K562 (cell line): Measurements from ENCODE around the gene ZNF451. TPM values are rescaled to one million over a fixed set of nuclear protein-coding genes. Genes with fewer than 3 reads are reported as not detected.

Experiments used
- ADNP ChIP-seq: fragments of 200-800 bp; sonication (Bioruptor generic); IDR thresholded peaks from 2 replicates; pipeline ENCODE4 v1.6.1; 2016; ENCODE audit warnings: missing genetic modification characterization, missing compliant biosample characterization
- ARID2 ChIP-seq: fragments of 450-650 bp; IDR thresholded peaks from 2 replicates; pipeline ENCODE4 v1.6.1; 2017; ENCODE audit warnings: antibody characterized with exemption, mild to moderate bottlenecking
- EP400 ChIP-seq: fragments of 450-650 bp; IDR thresholded peaks from 2 replicates; pipeline ENCODE4 v1.6.1; 2017; ENCODE audit warnings: antibody characterized with exemption, mild to moderate bottlenecking, moderate library complexity
- FOS ChIP-seq: IDR thresholded peaks from 3 replicates; pipeline ENCODE4 v1.6.1; 2011; ENCODE audit not compliant: insufficient read length; ENCODE audit errors: extremely low read depth
- KLF1 ChIP-seq: fragments of 450-650 bp; IDR thresholded peaks from 2 replicates; pipeline ENCODE4 v1.6.1; 2016; ENCODE audit warnings: missing genetic modification characterization, missing compliant biosample characterization
- MAZ ChIP-seq, 2 experiments: fragments of 450-650 bp in 1 of 2; sonication (generic) in 1 of 2; formaldehyde crosslinking; IDR thresholded peaks in 1 of 2; conservative IDR thresholded peaks in 1 of 2; 2 replicates each; pipeline versions ENCODE4 v1.4.0 to v1.5.0; 2020; ENCODE audit warnings: mild to moderate bottlenecking in 1 of 2, missing genetic modification reagents in 1 of 2
- MYBL2 ChIP-seq, 2 experiments: fragments of 450-650 bp in 1 of 2; sonication (generic) in 1 of 2; formaldehyde crosslinking in 1 of 2; IDR thresholded peaks; 2 replicates each; pipeline versions ENCODE4 v1.6.1 to v1.8.1; 2017 to 2022; ENCODE audit warnings: borderline replicate concordance in 1 of 2, inconsistent platforms in 1 of 2, low read depth in 1 of 2, mild to moderate bottlenecking in 1 of 2, missing genetic modification reagents in 1 of 2, moderate library complexity in 1 of 2
- PHF21A ChIP-seq: fragments of 450-650 bp; IDR thresholded peaks from 2 replicates; pipeline ENCODE4 v1.6.1; 2017; ENCODE audit warnings: low read depth, borderline replicate concordance
- RBBP5 ChIP-seq: fragments of 200-600 bp; sonication (generic); IDR thresholded peaks from 2 replicates; pipeline ENCODE4 v1.6.1; 2012; ENCODE audit warnings: borderline replicate concordance, mild to moderate bottlenecking, low read length, control low read depth, inconsistent platforms; ENCODE audit not compliant: insufficient read depth, poor library complexity, severe bottlenecking
- SUPT5H ChIP-seq: fragments of 450-650 bp; IDR thresholded peaks from 2 replicates; pipeline ENCODE4 v1.6.1; 2016
- TCF7 ChIP-seq: sonication (generic); IDR thresholded peaks from 2 replicates; pipeline ENCODE4 v1.6.1; 2016; ENCODE audit warnings: antibody characterized with exemption, borderline replicate concordance
- ZBTB8A ChIP-seq: fragments of 450-650 bp; IDR thresholded peaks from 2 replicates; pipeline ENCODE4 v1.6.1; 2018; ENCODE audit warnings: mild to moderate bottlenecking, moderate library complexity; ENCODE audit not compliant: partially characterized antibody
- polyA plus RNA-seq, 8 experiments: library from polyadenylated mRNA; depleted of rRNA in 4 of 8; stranded (reverse) in 5 of 8; unstranded in 3 of 8; fragments of >200 nt; fragmentation: Nextera tagmentation in 2 of 8; fragmentation: Illumina TruSeq in 1 of 8; extraction: Ambion mirVana in 2 of 8; extraction: Trizol in 1 of 8; gene quantifications; 2 replicates each; pipeline versions ENCODE4 v1.2.1 to v1.2.3, GENCODE V29; 2011 to 2014; ENCODE audit warnings: inconsistent platforms in 1 of 8, missing spikeins in 1 of 8
- total RNA-seq, 7 experiments: library from RNA; depleted of rRNA in 6 of 7; stranded (reverse); fragments of >200 nt in 6 of 7; fragmentation: Illumina TruSeq in 2 of 7; extraction: Trizol in 2 of 7; gene quantifications; 2 replicates each; pipeline versions ENCODE4 v1.2.1 to v1.2.3, GENCODE V29; 2011 to 2021; ENCODE audit warnings: low replicate concordance in 1 of 7
- TF ChIP-seq, protein P1 (sequence below): sonication (generic); formaldehyde crosslinking; IDR thresholded peaks from 2 replicates; pipeline ENCODE4 v1.8.0; 2023; ENCODE audit warnings: mild to moderate bottlenecking, missing genetic modification reagents
- TF ChIP-seq, protein P2 (sequence below): conservative IDR thresholded peaks from 2 replicates; pipeline ENCODE4 v1.6.1; 2011; ENCODE audit warnings: low read depth, mild to moderate bottlenecking, low read length; ENCODE audit not compliant: control insufficient read depth
- TF ChIP-seq, protein P3 (sequence below): fragments of 450-650 bp; IDR thresholded peaks from 2 replicates; pipeline ENCODE4 v1.6.1; 2017; ENCODE audit warnings: mild to moderate bottlenecking, moderate library complexity
- TF ChIP-seq, protein P4 (sequence below): sonication (generic); formaldehyde crosslinking; IDR thresholded peaks from 2 replicates; pipeline ENCODE4 v1.4.0; 2020; ENCODE audit warnings: mild to moderate bottlenecking, missing genetic modification reagents
- TF ChIP-seq, protein P5 (sequence below), 2 experiments: fragments of 450-650 bp; conservative IDR thresholded peaks; 2 replicates each; pipeline ENCODE4 v1.6.1; 2017; ENCODE audit warnings: mild to moderate bottlenecking in 2 of 2, moderate library complexity in 2 of 2

Gene ZNF451
- total and polyA plus RNA-seq, 9 of the 15 experiments (the other 6 are each of a cell fraction or from before 2014, with no cell fraction given): 16.1 to 74.3 (median 38.3) TPM

DNA sequence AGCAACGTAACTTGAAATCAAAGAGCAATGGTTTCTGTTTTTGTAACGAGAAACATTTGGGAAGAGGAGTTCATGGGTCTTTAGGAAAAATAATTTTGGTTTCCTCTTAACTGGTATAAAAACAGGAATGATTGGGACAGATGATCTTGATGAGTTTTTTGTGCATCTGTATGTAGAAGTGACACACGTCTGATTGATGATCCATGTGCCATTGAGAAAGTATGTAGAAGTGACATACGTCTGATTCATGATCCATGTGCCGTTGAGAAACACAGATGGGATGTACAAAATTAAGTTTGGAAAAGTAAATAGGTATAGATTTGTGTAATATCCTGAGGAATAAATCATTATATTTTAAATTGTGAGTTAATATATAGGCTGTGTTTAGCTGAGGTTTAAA lies 41.4 kb upstream of the ZNF451 start (continued):
- TF ChIP-seq, protein P1, sequence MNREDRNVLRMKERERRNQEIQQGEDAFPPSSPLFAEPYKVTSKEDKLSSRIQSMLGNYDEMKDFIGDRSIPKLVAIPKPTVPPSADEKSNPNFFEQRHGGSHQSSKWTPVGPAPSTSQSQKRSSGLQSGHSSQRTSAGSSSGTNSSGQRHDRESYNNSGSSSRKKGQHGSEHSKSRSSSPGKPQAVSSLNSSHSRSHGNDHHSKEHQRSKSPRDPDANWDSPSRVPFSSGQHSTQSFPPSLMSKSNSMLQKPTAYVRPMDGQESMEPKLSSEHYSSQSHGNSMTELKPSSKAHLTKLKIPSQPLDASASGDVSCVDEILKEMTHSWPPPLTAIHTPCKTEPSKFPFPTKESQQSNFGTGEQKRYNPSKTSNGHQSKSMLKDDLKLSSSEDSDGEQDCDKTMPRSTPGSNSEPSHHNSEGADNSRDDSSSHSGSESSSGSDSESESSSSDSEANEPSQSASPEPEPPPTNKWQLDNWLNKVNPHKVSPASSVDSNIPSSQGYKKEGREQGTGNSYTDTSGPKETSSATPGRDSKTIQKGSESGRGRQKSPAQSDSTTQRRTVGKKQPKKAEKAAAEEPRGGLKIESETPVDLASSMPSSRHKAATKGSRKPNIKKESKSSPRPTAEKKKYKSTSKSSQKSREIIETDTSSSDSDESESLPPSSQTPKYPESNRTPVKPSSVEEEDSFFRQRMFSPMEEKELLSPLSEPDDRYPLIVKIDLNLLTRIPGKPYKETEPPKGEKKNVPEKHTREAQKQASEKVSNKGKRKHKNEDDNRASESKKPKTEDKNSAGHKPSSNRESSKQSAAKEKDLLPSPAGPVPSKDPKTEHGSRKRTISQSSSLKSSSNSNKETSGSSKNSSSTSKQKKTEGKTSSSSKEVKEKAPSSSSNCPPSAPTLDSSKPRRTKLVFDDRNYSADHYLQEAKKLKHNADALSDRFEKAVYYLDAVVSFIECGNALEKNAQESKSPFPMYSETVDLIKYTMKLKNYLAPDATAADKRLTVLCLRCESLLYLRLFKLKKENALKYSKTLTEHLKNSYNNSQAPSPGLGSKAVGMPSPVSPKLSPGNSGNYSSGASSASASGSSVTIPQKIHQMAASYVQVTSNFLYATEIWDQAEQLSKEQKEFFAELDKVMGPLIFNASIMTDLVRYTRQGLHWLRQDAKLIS (CRISPR knock-in tag): no peak
- TF ChIP-seq MYBL2 (IDR thresholded peaks at IDR 0.05; ENCODE audit: low read depth) (no peak), MYBL2 (CRISPR knock-in tag; IDR thresholded peaks at IDR 0.05; ENCODE audit: borderline replicate concordance) (no peak), FOS (no peak), ARID2 (no peak), TCF7 (no peak), PHF21A (no peak), SUPT5H (no peak), MAZ (CRISPR knock-in tag; conservative IDR thresholded peaks at IDR 0.05 in 1 of 2, IDR thresholded peaks at IDR 0.05 in 1 of 2) (no peak), KLF1 (no peak), ADNP (tag) (no peak), ZBTB8A (no peak), RBBP5 (no peak), EP400 (0 out of 2 replicates have a peak, but pooled peaks have one; percentile 6)
- TF ChIP-seq, protein P2, sequence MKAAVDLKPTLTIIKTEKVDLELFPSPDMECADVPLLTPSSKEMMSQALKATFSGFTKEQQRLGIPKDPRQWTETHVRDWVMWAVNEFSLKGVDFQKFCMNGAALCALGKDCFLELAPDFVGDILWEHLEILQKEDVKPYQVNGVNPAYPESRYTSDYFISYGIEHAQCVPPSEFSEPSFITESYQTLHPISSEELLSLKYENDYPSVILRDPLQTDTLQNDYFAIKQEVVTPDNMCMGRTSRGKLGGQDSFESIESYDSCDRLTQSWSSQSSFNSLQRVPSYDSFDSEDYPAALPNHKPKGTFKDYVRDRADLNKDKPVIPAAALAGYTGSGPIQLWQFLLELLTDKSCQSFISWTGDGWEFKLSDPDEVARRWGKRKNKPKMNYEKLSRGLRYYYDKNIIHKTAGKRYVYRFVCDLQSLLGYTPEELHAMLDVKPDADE: no peak
- TF ChIP-seq, protein P3, sequence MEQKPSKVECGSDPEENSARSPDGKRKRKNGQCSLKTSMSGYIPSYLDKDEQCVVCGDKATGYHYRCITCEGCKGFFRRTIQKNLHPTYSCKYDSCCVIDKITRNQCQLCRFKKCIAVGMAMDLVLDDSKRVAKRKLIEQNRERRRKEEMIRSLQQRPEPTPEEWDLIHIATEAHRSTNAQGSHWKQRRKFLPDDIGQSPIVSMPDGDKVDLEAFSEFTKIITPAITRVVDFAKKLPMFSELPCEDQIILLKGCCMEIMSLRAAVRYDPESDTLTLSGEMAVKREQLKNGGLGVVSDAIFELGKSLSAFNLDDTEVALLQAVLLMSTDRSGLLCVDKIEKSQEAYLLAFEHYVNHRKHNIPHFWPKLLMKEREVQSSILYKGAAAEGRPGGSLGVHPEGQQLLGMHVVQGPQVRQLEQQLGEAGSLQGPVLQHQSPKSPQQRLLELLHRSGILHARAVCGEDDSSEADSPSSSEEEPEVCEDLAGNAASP: no peak; the same call in 1 of the 2 replicates
- TF ChIP-seq, protein P4, sequence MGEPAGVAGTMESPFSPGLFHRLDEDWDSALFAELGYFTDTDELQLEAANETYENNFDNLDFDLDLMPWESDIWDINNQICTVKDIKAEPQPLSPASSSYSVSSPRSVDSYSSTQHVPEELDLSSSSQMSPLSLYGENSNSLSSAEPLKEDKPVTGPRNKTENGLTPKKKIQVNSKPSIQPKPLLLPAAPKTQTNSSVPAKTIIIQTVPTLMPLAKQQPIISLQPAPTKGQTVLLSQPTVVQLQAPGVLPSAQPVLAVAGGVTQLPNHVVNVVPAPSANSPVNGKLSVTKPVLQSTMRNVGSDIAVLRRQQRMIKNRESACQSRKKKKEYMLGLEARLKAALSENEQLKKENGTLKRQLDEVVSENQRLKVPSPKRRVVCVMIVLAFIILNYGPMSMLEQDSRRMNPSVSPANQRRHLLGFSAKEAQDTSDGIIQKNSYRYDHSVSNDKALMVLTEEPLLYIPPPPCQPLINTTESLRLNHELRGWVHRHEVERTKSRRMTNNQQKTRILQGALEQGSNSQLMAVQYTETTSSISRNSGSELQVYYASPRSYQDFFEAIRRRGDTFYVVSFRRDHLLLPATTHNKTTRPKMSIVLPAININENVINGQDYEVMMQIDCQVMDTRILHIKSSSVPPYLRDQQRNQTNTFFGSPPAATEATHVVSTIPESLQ: no peak
- TF ChIP-seq, protein P5, sequence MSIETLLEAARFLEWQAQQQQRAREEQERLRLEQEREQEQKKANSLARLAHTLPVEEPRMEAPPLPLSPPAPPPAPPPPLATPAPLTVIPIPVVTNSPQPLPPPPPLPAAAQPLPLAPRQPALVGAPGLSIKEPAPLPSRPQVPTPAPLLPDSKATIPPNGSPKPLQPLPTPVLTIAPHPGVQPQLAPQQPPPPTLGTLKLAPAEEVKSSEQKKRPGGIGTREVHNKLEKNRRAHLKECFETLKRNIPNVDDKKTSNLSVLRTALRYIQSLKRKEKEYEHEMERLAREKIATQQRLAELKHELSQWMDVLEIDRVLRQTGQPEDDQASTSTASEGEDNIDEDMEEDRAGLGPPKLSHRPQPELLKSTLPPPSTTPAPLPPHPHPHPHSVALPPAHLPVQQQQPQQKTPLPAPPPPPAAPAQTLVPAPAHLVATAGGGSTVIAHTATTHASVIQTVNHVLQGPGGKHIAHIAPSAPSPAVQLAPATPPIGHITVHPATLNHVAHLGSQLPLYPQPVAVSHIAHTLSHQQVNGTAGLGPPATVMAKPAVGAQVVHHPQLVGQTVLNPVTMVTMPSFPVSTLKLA (conservative IDR thresholded peaks at IDR 0.05): peak; percentile 50 to 55; a peak in 3 of 4 replicates
